K562 (cell line): ENCODE data around the gene YPEL3. TPM values are rescaled to one million over a fixed set of nuclear protein-coding genes. Genes with fewer than 3 reads are reported as not detected.

ENCODE experiments used
- ATF3 ChIP-seq, 2 experiments: fragments of 450-650 bp in 1 of 2; sonication (generic) in 1 of 2; formaldehyde crosslinking in 1 of 2; IDR thresholded peaks in 1 of 2; conservative IDR thresholded peaks in 1 of 2; 2 replicates each; pipeline versions ENCODE4 v1.6.1 to v1.8.1; 2016 to 2023; ENCODE audit warnings: mild to moderate bottlenecking in 2 of 2, moderate library complexity in 2 of 2, inconsistent platforms in 1 of 2, missing genetic modification reagents in 1 of 2
- CHD2 ChIP-seq: IDR thresholded peaks from 2 replicates; pipeline ENCODE4 v1.6.1; 2011; ENCODE audit warnings: low read depth, low read length
- CREM ChIP-seq: IDR thresholded peaks from 2 replicates; pipeline ENCODE4 v1.6.1; 2014; ENCODE audit warnings: antibody characterized with exemption, low read depth
- E2F6 ChIP-seq, 2 experiments: IDR thresholded peaks; 2 replicates each; pipeline ENCODE4 v1.6.1; 2011; ENCODE audit warnings: borderline replicate concordance in 1 of 2, control low read depth in 1 of 2, low read depth in 1 of 2, low read length in 1 of 2, mild to moderate bottlenecking in 1 of 2, mixed read lengths in 1 of 2, moderate library complexity in 1 of 2; ENCODE audit not compliant: insufficient read depth in 1 of 2, insufficient read length in 1 of 2, poor library complexity in 1 of 2, severe bottlenecking in 1 of 2; ENCODE audit errors: extremely low read depth in 1 of 2
- EP300 ChIP-seq: IDR thresholded peaks from 2 replicates; pipeline ENCODE4 v1.6.1; 2012; ENCODE audit warnings: low read length, improper control_type of control experiment
- HMG20B ChIP-seq: fragments of 250-450 bp; sonication (Bioruptor Pico); IDR thresholded peaks from 2 replicates; pipeline ENCODE4 v1.5.0; 2021; ENCODE audit warnings: mild to moderate bottlenecking
- MITF ChIP-seq: IDR thresholded peaks from 2 replicates; pipeline ENCODE4 v1.6.1; 2014; ENCODE audit warnings: antibody characterized with exemption
- NEUROD1 ChIP-seq: fragments of 150-350 bp; IDR thresholded peaks from 2 replicates; pipeline ENCODE4 v1.6.1; 2014; ENCODE audit warnings: borderline replicate concordance, low read length, low read depth; ENCODE audit not compliant: partially characterized antibody
- NONO ChIP-seq, 2 experiments: fragments of 200-400 bp in 1 of 2; fragments of 450-650 bp in 1 of 2; formaldehyde crosslinking in 1 of 2; IDR thresholded peaks; 2 replicates each; pipeline ENCODE4 v1.6.1; 2017; ENCODE audit warnings: low read depth in 2 of 2, mild to moderate bottlenecking in 2 of 2, moderate library complexity in 2 of 2, low read length in 1 of 2
- SIN3A ChIP-seq, 2 experiments: fragments of 150-350 bp in 1 of 2; IDR thresholded peaks; 2 replicates each; pipeline ENCODE4 v1.6.1; 2011 to 2016; ENCODE audit warnings: borderline replicate concordance in 2 of 2, low read depth in 2 of 2, low read length in 2 of 2, mild to moderate bottlenecking in 2 of 2, moderate library complexity in 2 of 2; ENCODE audit not compliant: control insufficient read depth in 1 of 2
- YY1 ChIP-seq, 3 experiments: IDR thresholded peaks; 2 replicates each; pipeline ENCODE4 v1.6.1; 2011; ENCODE audit warnings: low read length in 2 of 3, mild to moderate bottlenecking in 2 of 3, moderate library complexity in 2 of 3, borderline replicate concordance in 1 of 3, control low read depth in 1 of 3, low read depth in 1 of 3; ENCODE audit not compliant: insufficient read depth in 3 of 3, insufficient replicate concordance in 2 of 3, control insufficient read depth in 1 of 3, insufficient read length in 1 of 3; ENCODE audit errors: extremely low read depth in 1 of 3
- ZFP1 ChIP-seq: fragments of 450-650 bp; formaldehyde crosslinking; IDR thresholded peaks from 2 replicates; pipeline ENCODE4 v1.4.0; 2020; ENCODE audit warnings: mild to moderate bottlenecking, mixed read lengths
- ZNF175 ChIP-seq: fragments of 200-800 bp; sonication (Bioruptor generic); IDR thresholded peaks from 2 replicates; pipeline ENCODE4 v1.6.1; 2016; ENCODE audit warnings: low read depth, mild to moderate bottlenecking, missing genetic modification characterization, missing compliant biosample characterization
- ZNF311 ChIP-seq: fragments of 250-450 bp; sonication (Bioruptor Pico); IDR thresholded peaks from 2 replicates; pipeline ENCODE4 v1.4.0; 2020; ENCODE audit warnings: mild to moderate bottlenecking, moderate library complexity
- ZNF584 ChIP-seq: fragments of 200-800 bp; sonication (Bioruptor generic); IDR thresholded peaks from 2 replicates; pipeline ENCODE4 v1.6.1; 2016; ENCODE audit warnings: low read depth, mild to moderate bottlenecking, missing genetic modification characterization, missing compliant biosample characterization
- ZNF589 ChIP-seq: fragments of 200-800 bp; sonication (Bioruptor generic); IDR thresholded peaks from 2 replicates; pipeline ENCODE4 v1.6.1; 2016; ENCODE audit warnings: low read depth, missing genetic modification characterization, missing compliant biosample characterization
- ZNF717 ChIP-seq: fragments of 250-450 bp; sonication (Bioruptor Pico); IDR thresholded peaks from 2 replicates; pipeline ENCODE4 v1.5.0; 2021
- ZNF76 ChIP-seq: fragments of 250-450 bp; sonication (Bioruptor Pico); IDR thresholded peaks from 2 replicates; pipeline ENCODE4 v1.4.0; 2020; ENCODE audit warnings: mild to moderate bottlenecking, moderate library complexity, borderline replicate concordance
- polyA plus RNA-seq, 8 experiments: library from polyadenylated mRNA; depleted of rRNA in 4 of 8; stranded (reverse) in 5 of 8; unstranded in 3 of 8; fragments of >200 nt; fragmentation: Nextera tagmentation in 2 of 8; fragmentation: Illumina TruSeq in 1 of 8; extraction: Ambion mirVana in 2 of 8; extraction: Trizol in 1 of 8; gene quantifications; 2 replicates each; pipeline versions ENCODE4 v1.2.1 to v1.2.3, GENCODE V29; 2011 to 2014; ENCODE audit warnings: inconsistent platforms in 1 of 8, missing spikeins in 1 of 8
- total RNA-seq, 7 experiments: library from RNA; depleted of rRNA in 6 of 7; stranded (reverse); fragments of >200 nt in 6 of 7; fragmentation: Illumina TruSeq in 2 of 7; extraction: Trizol in 2 of 7; gene quantifications; 2 replicates each; pipeline versions ENCODE4 v1.2.1 to v1.2.3, GENCODE V29; 2011 to 2021; ENCODE audit warnings: low replicate concordance in 1 of 7
- TF ChIP-seq, protein P1 (sequence below): conservative IDR thresholded peaks from 2 replicates; pipeline ENCODE4 v1.6.1; 2011; ENCODE audit warnings: low read depth, mild to moderate bottlenecking, low read length; ENCODE audit not compliant: control insufficient read depth

Gene YPEL3
- total and polyA plus RNA-seq, 9 of the 15 experiments (the other 6 are each of a cell fraction or from before 2014, with no cell fraction given), result 0.41 to 15.0 (median 2.9) TPM

GRCh38 chr16:30091474-30092372, 4.3 kb downstream of the YPEL3 start, which contains the start of gene TBX6 (continued):
- TF ChIP-seq E2F6 (IDR thresholded peaks at IDR 0.05; ENCODE audit: borderline replicate concordance in 1 of 2, extremely low read depth in 1 of 2, insufficient read depth in 1 of 2, insufficient read length in 1 of 2, low read depth in 1 of 2, low read length in 1 of 2, poor library complexity in 1 of 2, severe bottlenecking in 1 of 2) (peak; percentile 65 to 91), ZNF589 (CRISPR knock-in tag) (peak; percentile 75; the same call in 1 of the 2 replicates), YY1 (IDR thresholded peaks at IDR 0.05; ENCODE audit: borderline replicate concordance in 1 of 3, control insufficient read depth in 1 of 3, extremely low read depth in 1 of 3, insufficient read depth in 3 of 3, insufficient read length in 1 of 3, insufficient replicate concordance in 2 of 3, low read depth in 1 of 3, low read length in 2 of 3) (peak in 2 of 3 experiments; percentile 34 to 65), MITF (0 out of 2 replicates have a peak, but pooled peaks have one; percentile 32), CREM (peak; percentile 89), ZFP1 (CRISPR knock-in tag) (no peak), ZNF717 (CRISPR knock-in tag) (no peak), ZNF311 (CRISPR knock-in tag) (no peak), NEUROD1 (peak; percentile 50), EP300 (0 out of 2 replicates have a peak, but pooled peaks have one; percentile 41), ZNF76 (CRISPR knock-in tag) (peak; percentile 86), NONO (IDR thresholded peaks at IDR 0.05; ENCODE audit: low read depth in 2 of 2, low read length in 1 of 2) (no peak), ZNF175 (peak; percentile 92), CHD2 (peak; percentile 37; the same call in 1 of the 2 replicates), ATF3 (IDR thresholded peaks at IDR 0.05) (no peak), ATF3 (CRISPR knock-in tag; conservative IDR thresholded peaks at IDR 0.05) (peak; percentile 59; the same call in 1 of the 2 replicates), HMG20B (CRISPR knock-in tag) (no peak), ZNF584 (peak; percentile 91), SIN3A (IDR thresholded peaks at IDR 0.05; ENCODE audit: borderline replicate concordance in 2 of 2, control insufficient read depth in 1 of 2, low read depth in 2 of 2, low read length in 2 of 2) (no peak)
- TF ChIP-seq, protein P1, sequence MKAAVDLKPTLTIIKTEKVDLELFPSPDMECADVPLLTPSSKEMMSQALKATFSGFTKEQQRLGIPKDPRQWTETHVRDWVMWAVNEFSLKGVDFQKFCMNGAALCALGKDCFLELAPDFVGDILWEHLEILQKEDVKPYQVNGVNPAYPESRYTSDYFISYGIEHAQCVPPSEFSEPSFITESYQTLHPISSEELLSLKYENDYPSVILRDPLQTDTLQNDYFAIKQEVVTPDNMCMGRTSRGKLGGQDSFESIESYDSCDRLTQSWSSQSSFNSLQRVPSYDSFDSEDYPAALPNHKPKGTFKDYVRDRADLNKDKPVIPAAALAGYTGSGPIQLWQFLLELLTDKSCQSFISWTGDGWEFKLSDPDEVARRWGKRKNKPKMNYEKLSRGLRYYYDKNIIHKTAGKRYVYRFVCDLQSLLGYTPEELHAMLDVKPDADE, result peak; percentile 99
